CD4-positive, alpha-beta T cell treated with Interleukin-21 for 1 hour (primary cell): ENCODE measurements around the gene BTBD7.

ENCODE experiments used
- DNase-seq: peaks from one replicate; pipeline ENCODE4 v3.0.0-alpha.2; 2020

The BTBD7 gene

GRCh38 chr14:93301821-93302447, 30.9 kb downstream of the BTBD7 start:
- DNase-seq, result no peak

GRCh38 chr14:93299866-93300265, 33.0 kb downstream of the BTBD7 start:
- DNase-seq, result no peak

DNA sequence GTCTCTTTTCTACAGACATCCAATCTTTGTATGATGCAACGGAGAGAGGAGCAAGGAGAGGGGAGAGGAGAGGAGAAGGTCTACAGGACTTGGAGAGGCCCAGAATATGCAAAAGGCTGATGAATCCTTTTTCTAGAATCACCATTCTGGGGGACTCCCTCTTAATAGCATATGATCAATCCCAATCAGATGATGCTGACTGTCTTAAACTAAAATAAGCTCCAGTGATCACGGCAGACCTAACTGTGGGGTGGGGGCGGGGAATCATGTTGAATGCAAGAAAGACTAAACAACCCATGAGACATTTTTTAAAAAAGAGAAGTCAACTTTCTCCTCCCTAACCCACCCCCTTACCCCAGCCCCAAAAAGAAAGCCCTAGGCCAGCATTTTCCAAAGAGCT, 33.4 kb downstream of the BTBD7 start:
- no peak for DNase-seq

- DNase-seq, result no peak
Measured at GRCh38 chr14:93295541-93296220, 37.2 kb downstream of the BTBD7 start.

GRCh38 chr14:93286212-93286890, 46.5 kb downstream of the BTBD7 start:
- DNase-seq, result no peak

DNA sequence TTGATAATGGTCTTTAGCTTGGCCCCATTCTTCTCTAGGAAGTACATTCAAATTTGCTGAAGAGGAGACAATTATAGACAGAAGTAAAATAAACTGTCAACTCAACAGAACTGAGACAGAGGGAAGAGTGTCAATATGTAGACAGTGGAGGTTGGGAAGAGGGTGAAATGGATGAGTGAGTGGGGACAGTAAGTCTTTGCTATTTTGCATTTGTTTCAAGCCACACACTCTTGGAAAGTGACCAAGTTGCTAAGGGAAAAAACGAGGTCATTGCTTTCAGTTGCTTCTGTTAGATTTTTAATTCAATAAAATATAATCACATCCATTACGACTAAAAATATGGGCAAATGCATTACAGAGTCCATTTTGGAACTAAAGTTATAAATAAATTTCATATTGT, 47.8 kb downstream of the BTBD7 start:
- DNase-seq, result no peak

DNA sequence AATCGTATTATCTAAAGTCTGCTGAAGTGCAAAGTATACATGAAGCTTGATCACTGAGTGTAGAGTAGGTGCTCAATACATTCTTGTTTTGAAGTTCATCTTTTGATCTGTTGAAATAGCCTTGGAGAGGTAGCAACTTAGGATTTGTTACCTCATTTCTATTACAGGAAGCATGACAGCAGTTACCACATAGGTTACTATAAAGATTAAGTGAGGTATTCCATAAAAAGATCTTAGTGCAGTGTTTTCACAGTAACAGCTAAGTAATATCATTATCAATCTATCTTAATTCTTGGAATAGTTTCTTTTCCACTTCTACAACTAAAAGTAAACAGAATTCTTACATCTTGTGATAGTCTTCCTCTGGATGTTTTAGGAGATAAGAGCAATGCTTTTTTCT, 50.9 kb downstream of the BTBD7 start:
- no peak for DNase-seq

- DNase-seq, result no peak
Measured at GRCh38 chr14:93280743-93281142, 52.1 kb downstream of the BTBD7 start.

DNA sequence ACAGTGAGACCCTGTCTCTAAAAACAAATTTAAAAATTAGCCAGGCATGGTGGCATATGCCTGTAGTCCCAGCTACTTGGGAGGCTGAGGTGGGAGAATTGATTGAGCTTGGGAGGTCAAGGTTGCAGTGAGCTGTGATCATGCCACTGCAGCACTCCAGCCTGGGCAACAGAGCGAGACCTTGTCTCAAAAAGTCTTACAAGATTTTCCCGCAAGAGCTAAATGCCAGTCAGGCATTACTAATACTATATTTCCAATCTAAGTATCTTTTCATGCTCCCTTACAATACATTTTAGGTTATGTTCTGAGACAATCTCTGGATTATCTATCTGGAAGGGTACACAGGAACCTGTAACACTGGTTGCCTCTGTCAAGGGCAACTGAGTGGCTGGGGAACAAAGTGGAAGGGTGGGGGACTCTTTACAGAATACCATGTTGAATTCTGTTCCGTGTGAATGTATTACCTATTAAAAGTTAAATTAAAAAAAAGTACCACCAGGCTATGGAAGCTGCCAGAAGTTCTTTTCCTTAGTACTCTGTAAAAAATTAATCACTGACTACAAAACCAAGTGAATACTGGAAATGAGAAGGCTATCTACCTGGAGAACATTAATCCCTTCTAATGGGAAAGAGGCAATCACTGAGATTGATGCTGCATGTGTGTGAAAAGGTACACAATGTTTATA, 56.7 kb downstream of the BTBD7 start:
- no peak for DNase-seq

GRCh38 chr14:93274055-93274806, 58.6 kb downstream of the BTBD7 start:
- DNase-seq, result no peak

DNA sequence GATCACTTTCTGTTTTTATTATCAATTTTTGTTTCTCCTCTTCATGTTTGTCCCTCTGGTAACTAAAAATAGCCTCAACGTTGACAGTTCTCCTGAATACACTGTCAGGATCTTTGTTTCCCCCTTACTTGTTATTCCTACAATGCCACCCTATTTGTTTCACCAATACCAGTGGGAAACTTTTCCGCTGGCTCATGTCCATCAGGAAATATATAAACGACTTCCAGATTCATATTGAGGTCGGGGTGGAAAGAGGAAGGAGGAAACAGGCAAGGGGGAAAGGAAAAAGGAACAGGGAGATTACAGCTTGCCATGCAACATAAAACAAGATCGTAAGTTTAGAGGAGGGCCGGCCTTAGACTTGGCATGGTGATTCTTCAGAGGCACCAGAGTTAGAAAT, 61.7 kb downstream of the BTBD7 start:
- no peak for DNase-seq

GRCh38 chr14:93269341-93270068, 63.3 kb downstream of the BTBD7 start:
- no peak for DNase-seq

- DNase-seq, result no peak
Measured at GRCh38 chr14:93268406-93268805, 64.4 kb downstream of the BTBD7 start.

GRCh38 chr14:93267149-93267711, 65.6 kb downstream of the BTBD7 start:
- DNase-seq, result no peak

- DNase-seq, result no peak
Measured at GRCh38 chr14:93266127-93266526, 66.7 kb downstream of the BTBD7 start.

- DNase-seq, result no peak
Measured at GRCh38 chr14:93263416-93263815, 69.4 kb downstream of the BTBD7 start.

DNA sequence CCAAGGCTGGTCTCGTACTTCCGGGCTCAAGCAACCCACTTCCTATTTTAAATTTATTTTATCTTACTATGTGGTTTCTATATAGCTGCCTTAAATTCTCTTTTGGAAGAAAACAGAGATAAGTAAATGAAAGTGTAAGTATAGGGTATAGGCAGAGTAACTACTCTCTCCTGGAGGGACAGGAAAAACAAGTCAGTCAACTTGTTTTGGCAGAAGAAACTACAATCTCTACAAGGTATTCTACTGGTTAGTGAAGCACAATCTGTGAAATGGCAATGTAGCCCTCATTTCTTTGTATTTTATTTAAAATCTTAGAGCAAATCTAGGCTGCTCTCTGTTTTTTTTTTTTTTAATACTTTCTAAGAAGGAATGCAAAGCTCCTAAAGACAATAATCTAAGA, 70.4 kb downstream of the BTBD7 start:
- no peak for DNase-seq

DNA sequence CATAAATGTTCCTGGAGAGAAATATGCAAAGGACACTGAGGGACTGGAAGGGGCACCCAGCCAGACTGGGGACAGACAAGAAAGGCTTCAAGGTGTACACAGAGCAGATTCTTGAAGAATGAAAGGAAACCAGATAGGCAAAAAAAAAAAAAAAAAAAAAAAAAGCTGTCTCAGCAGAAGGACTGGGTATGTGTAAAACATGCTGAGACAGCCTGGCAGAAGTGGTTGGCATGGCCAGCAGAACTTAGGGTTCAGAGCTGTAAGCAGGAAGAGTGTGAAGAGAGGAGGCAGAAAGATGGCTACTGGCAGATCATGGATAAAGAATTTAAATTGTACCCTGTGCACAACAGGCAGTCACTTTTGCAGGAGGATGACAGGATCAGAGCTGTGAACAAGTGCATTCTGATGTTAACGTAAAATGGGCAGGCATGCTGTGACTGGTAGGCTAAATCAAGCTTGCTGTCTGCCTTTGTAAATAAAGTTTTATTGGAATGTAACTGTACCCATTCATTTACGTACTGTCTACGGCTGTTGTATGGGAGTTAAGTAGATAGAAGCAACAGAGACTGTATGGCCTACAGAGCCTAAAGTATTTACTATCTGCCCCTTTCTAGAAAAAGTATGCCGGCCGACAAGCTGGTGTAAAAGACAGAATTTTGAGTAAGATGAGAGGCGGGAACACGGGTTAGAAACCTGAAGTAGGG, 83.6 kb downstream of the BTBD7 start:
- DNase-seq, result no peak

GRCh38 chr14:93246534-93246933, 86.3 kb downstream of the BTBD7 start:
- DNase-seq, result no peak

- DNase-seq, result no peak
Measured at GRCh38 chr14:93245764-93246420, 86.9 kb downstream of the BTBD7 start.

DNA sequence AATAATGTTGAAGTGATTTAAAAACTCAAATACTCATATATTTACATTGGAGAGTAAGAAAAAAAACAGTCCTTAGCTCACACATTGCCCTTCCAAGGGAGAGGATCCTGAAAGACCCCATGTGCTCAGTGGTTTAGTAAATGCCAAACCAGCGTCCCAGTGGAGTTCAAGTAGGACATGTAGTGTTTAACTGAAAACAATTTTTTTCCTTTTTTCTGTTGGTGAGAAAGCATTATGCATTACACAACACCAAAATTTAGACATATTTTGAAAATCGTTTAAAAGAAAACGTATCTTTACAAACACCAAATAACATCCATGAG, 92.2 kb downstream of the BTBD7 start:
- DNase-seq, result no peak
